ENCODE results near the gene UGT1A10.

GRCh38 chr2:233769260-233769659 lies 133.0 kb downstream of the UGT1A10 start:
- TF ChIP-seq CTCF (IDR thresholded peaks at IDR 0.05) (no peak), POLR2A (IDR thresholded peaks at IDR 0.05) (no peak)
